KMS-11 (cell line): ENCODE data around the gene ZBTB20.

ENCODE experiments used
- H2AFZ ChIP-seq: fragments of 200-600 bp; sonication (generic); 2 replicates; pipeline ENCODE4 v1.6.1; 2016; ENCODE audit warnings: antibody characterized with exemption, mixed run types, low read depth
- H3K27ac ChIP-seq: fragments of 200-600 bp; sonication (generic); 2 replicates; pipeline ENCODE4 v1.6.1; 2016; ENCODE audit warnings: mild to moderate bottlenecking, mixed run types
- H3K27me3 ChIP-seq: fragments of 200-600 bp; sonication (generic); 2 replicates; pipeline ENCODE4 v1.6.1; 2017; ENCODE audit warnings: mild to moderate bottlenecking, low read depth, mixed run types, moderate library complexity; ENCODE audit not compliant: insufficient read depth
- H3K36me3 ChIP-seq: fragments of 200-600 bp; sonication (generic); 2 replicates; pipeline ENCODE4 v1.6.1; 2017; ENCODE audit warnings: mild to moderate bottlenecking, mixed run types; ENCODE audit not compliant: insufficient read depth
- H3K4me1 ChIP-seq: fragments of 200-600 bp; sonication (generic); 2 replicates; pipeline ENCODE4 v1.6.1; 2016; ENCODE audit warnings: mild to moderate bottlenecking, low read depth, mixed run types; ENCODE audit not compliant: poor library complexity, severe bottlenecking
- H3K4me2 ChIP-seq: fragments of 200-600 bp; sonication (generic); 2 replicates; pipeline ENCODE4 v1.7.0; 2016; ENCODE audit warnings: mild to moderate bottlenecking, mixed run types
- H3K4me3 ChIP-seq: fragments of 200-600 bp; sonication (generic); IDR thresholded peaks from 2 replicates; pipeline ENCODE4 v1.6.1; 2017; ENCODE audit warnings: low read depth, low read length, mixed read lengths; ENCODE audit not compliant: insufficient read depth
- H3K79me2 ChIP-seq: fragments of 200-600 bp; sonication (generic); 2 replicates; pipeline ENCODE4 v1.6.1; 2016; ENCODE audit warnings: low read depth, mixed run types; ENCODE audit not compliant: insufficient read depth
- H3K9ac ChIP-seq: fragments of 200-600 bp; sonication (generic); 2 replicates; pipeline ENCODE4 v1.6.1; 2016; ENCODE audit warnings: mild to moderate bottlenecking, mixed run types
- H4K20me1 ChIP-seq: fragments of 200-600 bp; sonication (generic); 2 replicates; pipeline ENCODE4 v1.6.1; 2016; ENCODE audit warnings: mild to moderate bottlenecking, mixed run types; ENCODE audit not compliant: insufficient read depth
- CTCF ChIP-seq: fragments of 200-600 bp; sonication (generic); conservative IDR thresholded peaks from 2 replicates; pipeline ENCODE4 v1.6.1; 2017; ENCODE audit warnings: low read depth, mild to moderate bottlenecking, antibody characterized with exemption, low read length, moderate library complexity, mixed read lengths

Gene ZBTB20

GRCh38 chr3:114928989-114929640 lies 218.0 kb downstream of the ZBTB20 start:
- Histone ChIP-seq H3K27me3 (no peaks in the 10 kb centered on the region), H3K9ac (no peak overlapping the region), H3K4me2 (no peak overlapping the region), H2AFZ (no peak overlapping the region), H4K20me1 (no peaks in the 10 kb centered on the region), H3K4me3 (no peak overlapping the region), H3K79me2 (no peaks in the 10 kb centered on the region), H3K36me3 (no peaks in the 10 kb centered on the region), H3K27ac (no peak overlapping the region), H3K4me1 (no peaks in the 10 kb centered on the region)
- no peak for TF ChIP-seq CTCF

DNA sequence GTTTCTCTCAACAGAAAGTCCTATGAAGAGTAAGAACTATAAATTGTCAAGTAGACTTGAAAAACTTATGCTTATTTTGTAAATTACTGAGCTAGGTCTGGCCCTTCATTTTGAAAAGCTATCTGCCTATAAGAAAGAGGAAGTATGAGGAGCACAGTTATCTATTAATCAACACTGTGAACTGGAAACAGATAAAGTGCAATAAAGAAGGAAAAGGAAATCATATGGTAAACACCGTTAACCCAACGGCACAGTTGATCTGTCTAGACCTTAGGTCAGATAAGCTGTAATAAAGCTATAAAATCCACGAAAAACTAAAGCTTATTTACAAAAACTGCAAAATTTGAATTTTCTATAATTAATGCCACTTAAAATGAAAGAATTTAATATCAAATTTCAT lies 242.5 kb downstream of the ZBTB20 start:
- H2AFZ ChIP-seq = no peak overlapping the region
- H3K79me2 ChIP-seq = no peaks in the 10 kb centered on the region
- H3K36me3 ChIP-seq = no peaks in the 10 kb centered on the region
- H3K27me3 ChIP-seq = no peaks in the 10 kb centered on the region
- H3K9ac ChIP-seq = no peak overlapping the region
- no peak overlapping the region for H3K4me3 ChIP-seq
- no peaks in the 10 kb centered on the region for H4K20me1 ChIP-seq
- TF ChIP-seq CTCF = no peak
- no peak overlapping the region for H3K27ac ChIP-seq
- no peak overlapping the region for H3K4me2 ChIP-seq
- H3K4me1 ChIP-seq = peaks cover 13% of the 10 kb centered on the region

GRCh38 chr3:114903213-114903612 lies 243.9 kb downstream of the ZBTB20 start:
- H3K4me1 ChIP-seq = peaks cover 25% of the 10 kb centered on the region
- H3K36me3 ChIP-seq = no peaks in the 10 kb centered on the region
- H3K9ac ChIP-seq = no peak overlapping the region
- no peak overlapping the region for H3K27ac ChIP-seq
- no peaks in the 10 kb centered on the region for H3K27me3 ChIP-seq
- H4K20me1 ChIP-seq = no peaks in the 10 kb centered on the region
- H3K79me2 ChIP-seq = no peaks in the 10 kb centered on the region
- H3K4me3 ChIP-seq = no peak overlapping the region
- H3K4me2 ChIP-seq = no peak overlapping the region
- no peak overlapping the region for H2AFZ ChIP-seq
- no peak for TF ChIP-seq CTCF

GRCh38 chr3:114902691-114903101 lies 244.4 kb downstream of the ZBTB20 start:
- TF ChIP-seq CTCF = no peak
- Histone ChIP-seq H2AFZ (no peak overlapping the region), H3K4me2 (no peak overlapping the region), H3K9ac (no peak overlapping the region), H3K4me1 (peaks cover 25% of the 10 kb centered on the region), H3K27me3 (no peaks in the 10 kb centered on the region), H4K20me1 (no peaks in the 10 kb centered on the region), H3K79me2 (no peaks in the 10 kb centered on the region), H3K27ac (no peak overlapping the region), H3K36me3 (no peaks in the 10 kb centered on the region), H3K4me3 (no peak overlapping the region)
